ENCODE measurements around the gene ACRBP. TPM values are rescaled to one million over a fixed set of nuclear protein-coding genes. Genes with fewer than 3 reads are reported as not detected.
A peak's percentile ranks its signal among the peaks of the same experiment; 100 is the strongest.

ACRBP gene
- total RNA-seq, 2 experiments from 2014 or later, result 4.4 to 9.4 TPM

- Histone ChIP-seq H3K79me2 (ENCODE audit: insufficient read depth, low read depth, low read length) (no peaks in the 10 kb centered on the region), H3K4me1 (ENCODE audit: insufficient read depth, low read length, poor library complexity, severe bottlenecking) (peaks cover 70% of the 10 kb centered on the region), H3K4me3 (ENCODE audit: low read depth, low read length, poor library complexity, severe bottlenecking) (no peak overlapping the region), H2AFZ (ENCODE audit: low read length) (no peak overlapping the region), H3K36me3 (ENCODE audit: insufficient read depth, low read length) (no peaks in the 10 kb centered on the region), H3K4me2 (ENCODE audit: low read length) (no peak overlapping the region), H3K9me3 (ENCODE audit: low read length) (no peaks in the 10 kb centered on the region), H3K9me2 (ENCODE audit: insufficient read depth, low read length) (no peaks in the 10 kb centered on the region), H4K20me1 (ENCODE audit: insufficient read depth, low read length) (no peaks in the 10 kb centered on the region), H3K27ac (ENCODE audit: low read depth, low read length, poor library complexity, severe bottlenecking) (no peak overlapping the region)
- intact Hi-C loops (cut with micrococcal nuclease; ENCODE audit: unreplicated experiment), result no loop called here
- POLR2A ChIA-PET, result interaction anchor here (0.6 to 1.2 kb wide), 3 partner anchors 16 to 359 kb away, joined by 3 to 4 read pairs (median 3); no protein-coding TSS in a partner anchor
- CTCF ChIA-PET (ENCODE audit: unreplicated experiment), result no interaction called here
- no peak for DNase-seq (ENCODE audit: low spot score)
- no TSS peak for BruUV-seq (replicated peaks)
- TF ChIP-seq CTCF (conservative IDR thresholded peaks at IDR 0.05; ENCODE audit: low read length) (no peak), EZH2phosphoT487 (IDR thresholded peaks at IDR 0.05; ENCODE audit: borderline replicate concordance, low read depth, low read length) (no peak)
These were observed 6.7 kb downstream of the ACRBP start for GRCh38 chr12:6640497-6640896.

GRCh38 chr12:6639151-6639801, 8.0 kb downstream of the ACRBP start:
- peaks cover 2% of the 10 kb centered on the region; the same call in 1 of the 2 replicates for H3K79me2 ChIP-seq (ENCODE audit: insufficient read depth, low read depth, low read length)
- no peak for TF ChIP-seq CTCF (conservative IDR thresholded peaks at IDR 0.05; ENCODE audit: low read length)
- no peak for TF ChIP-seq EZH2phosphoT487 (IDR thresholded peaks at IDR 0.05; ENCODE audit: borderline replicate concordance, low read depth, low read length)
- H3K4me1 ChIP-seq (ENCODE audit: insufficient read depth, low read length, poor library complexity, severe bottlenecking), result peaks cover 71% of the 10 kb centered on the region
- H4K20me1 ChIP-seq (ENCODE audit: insufficient read depth, low read length), result no peaks in the 10 kb centered on the region
- H3K9me3 ChIP-seq (ENCODE audit: low read length), result no peaks in the 10 kb centered on the region
- intact Hi-C loops (cut with micrococcal nuclease; ENCODE audit: unreplicated experiment), result no loop called here
- DNase-seq (ENCODE audit: low spot score), result no peak
- CTCF ChIA-PET (ENCODE audit: unreplicated experiment), result no interaction called here
- BruUV-seq (replicated peaks), result no TSS peak
- no peak overlapping the region for H3K27ac ChIP-seq (ENCODE audit: low read depth, low read length, poor library complexity, severe bottlenecking)
- H3K36me3 ChIP-seq (ENCODE audit: insufficient read depth, low read length), result no peaks in the 10 kb centered on the region
- H3K9me2 ChIP-seq (ENCODE audit: insufficient read depth, low read length), result no peaks in the 10 kb centered on the region
- POLR2A ChIA-PET, result no interaction called here
- no peak overlapping the region; the same call in 1 of the 2 replicates for H3K4me2 ChIP-seq (ENCODE audit: low read length)
- H2AFZ ChIP-seq (ENCODE audit: low read length), result no peak overlapping the region
- no peak overlapping the region for H3K4me3 ChIP-seq (ENCODE audit: low read depth, low read length, poor library complexity, severe bottlenecking)

- no peaks in the 10 kb centered on the region for H3K9me2 ChIP-seq (ENCODE audit: insufficient read depth, low read length)
- intact Hi-C loops (cut with micrococcal nuclease; ENCODE audit: unreplicated experiment), result no loop called here
- H4K20me1 ChIP-seq (ENCODE audit: insufficient read depth, low read length), result no peaks in the 10 kb centered on the region
- no peaks in the 10 kb centered on the region for H3K9me3 ChIP-seq (ENCODE audit: low read length)
- peak overlapping the region; percentile 39 for H3K4me2 ChIP-seq (ENCODE audit: low read length)
- POLR2A ChIA-PET, result no interaction called here
- peak; percentile 58 for DNase-seq (ENCODE audit: low spot score)
- no TSS peak for BruUV-seq (replicated peaks)
- H3K27ac ChIP-seq (ENCODE audit: low read depth, low read length, poor library complexity, severe bottlenecking), result peak overlapping the region; percentile 22
- no peak for TF ChIP-seq EZH2phosphoT487 (IDR thresholded peaks at IDR 0.05; ENCODE audit: borderline replicate concordance, low read depth, low read length)
- no peak for TF ChIP-seq CTCF (conservative IDR thresholded peaks at IDR 0.05; ENCODE audit: low read length)
- H3K4me1 ChIP-seq (ENCODE audit: insufficient read depth, low read length, poor library complexity, severe bottlenecking), result peaks cover 71% of the 10 kb centered on the region
- no peaks in the 10 kb centered on the region for H3K36me3 ChIP-seq (ENCODE audit: insufficient read depth, low read length)
- H3K4me3 ChIP-seq (ENCODE audit: low read depth, low read length, poor library complexity, severe bottlenecking), result no peak overlapping the region
- H2AFZ ChIP-seq (ENCODE audit: low read length), result peak overlapping the region; percentile 81
- peaks cover 7% of the 10 kb centered on the region; the same call in 1 of the 2 replicates for H3K79me2 ChIP-seq (ENCODE audit: insufficient read depth, low read depth, low read length)
- CTCF ChIA-PET (ENCODE audit: unreplicated experiment), result no interaction called here
These were observed 8.9 kb downstream of the ACRBP start for GRCh38 chr12:6638305-6638704.

All from OCI-LY7 (cell line).